ENCODE results near the gene GNPTG.

Gene GNPTG

DNA sequence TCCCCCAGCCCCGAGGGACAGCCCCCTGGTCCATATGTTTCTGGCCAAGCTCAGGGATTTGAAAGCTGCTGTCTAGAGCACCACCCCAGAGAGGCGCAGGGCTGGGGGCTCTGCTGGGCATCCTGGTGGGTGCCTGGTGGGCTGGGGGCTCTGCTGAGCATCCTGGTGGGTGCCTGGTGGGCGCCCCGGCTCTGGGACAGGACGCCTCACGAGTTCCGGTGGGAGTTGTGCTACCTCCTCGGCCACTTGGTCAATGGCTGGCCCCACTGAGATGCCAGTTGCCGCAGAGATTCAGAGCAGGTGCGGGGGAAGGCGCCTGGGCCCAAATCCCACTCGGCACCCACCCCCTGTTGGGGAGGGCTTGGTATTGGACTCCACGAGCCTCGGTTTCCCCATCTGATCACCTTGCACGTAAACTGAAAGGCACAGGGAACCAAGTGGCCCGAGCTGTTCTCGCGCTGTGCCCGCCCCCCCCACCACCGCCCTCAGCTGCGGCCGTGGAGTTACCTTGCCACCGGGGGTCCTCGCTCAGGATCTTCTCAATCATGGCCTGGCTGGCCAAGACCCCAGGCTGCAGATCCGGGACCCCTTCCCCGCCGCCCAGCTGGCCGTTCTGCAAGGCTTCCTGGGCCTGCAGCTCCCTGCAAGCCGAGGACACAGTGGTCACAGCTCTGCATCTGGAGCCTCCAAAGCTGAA is 49.5 kb downstream of the GNPTG start:
- no peak for DNase-seq

DNA sequence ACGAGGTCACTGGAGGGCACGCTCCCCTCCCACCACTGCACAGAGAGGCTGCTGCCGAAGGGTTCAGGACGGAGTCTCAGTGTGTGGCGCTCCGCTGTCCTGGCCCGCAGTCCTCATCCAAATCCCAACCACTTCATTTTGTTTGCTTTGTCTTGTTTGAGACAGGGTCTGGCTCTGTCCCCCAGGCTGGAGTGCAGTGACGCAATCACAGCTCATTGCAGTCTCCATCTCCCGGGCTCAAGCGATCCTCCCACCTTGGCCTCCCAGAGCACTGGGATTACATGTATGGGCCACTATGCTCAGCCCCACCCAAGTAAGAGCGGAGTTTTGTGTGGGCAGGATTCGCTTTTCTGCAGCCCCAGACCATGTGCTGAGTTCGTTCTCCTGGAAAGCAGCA is 50.0 kb downstream of the GNPTG start:
- no peak for DNase-seq

DNA sequence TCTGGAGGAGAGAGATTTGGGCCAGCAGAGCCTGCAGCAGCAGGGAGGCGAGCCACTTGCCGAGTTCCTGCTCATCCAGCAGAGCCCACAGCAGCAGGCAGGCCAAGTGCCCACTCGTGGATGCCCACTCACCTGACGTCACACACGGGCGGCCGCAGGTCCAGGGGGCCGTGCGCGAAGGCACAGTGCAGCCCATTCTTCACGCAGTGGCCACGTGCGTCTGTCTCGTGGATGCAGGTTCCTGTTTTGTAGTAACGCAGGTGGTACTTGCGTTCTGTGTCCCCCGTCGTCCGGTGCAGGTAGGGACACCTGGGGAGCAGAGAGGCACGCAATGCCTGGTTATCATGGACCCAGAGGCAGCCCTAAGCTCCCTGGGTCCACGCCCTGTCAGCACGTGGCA is 51.3 kb downstream of the GNPTG start:
- no peak for DNase-seq

DNA sequence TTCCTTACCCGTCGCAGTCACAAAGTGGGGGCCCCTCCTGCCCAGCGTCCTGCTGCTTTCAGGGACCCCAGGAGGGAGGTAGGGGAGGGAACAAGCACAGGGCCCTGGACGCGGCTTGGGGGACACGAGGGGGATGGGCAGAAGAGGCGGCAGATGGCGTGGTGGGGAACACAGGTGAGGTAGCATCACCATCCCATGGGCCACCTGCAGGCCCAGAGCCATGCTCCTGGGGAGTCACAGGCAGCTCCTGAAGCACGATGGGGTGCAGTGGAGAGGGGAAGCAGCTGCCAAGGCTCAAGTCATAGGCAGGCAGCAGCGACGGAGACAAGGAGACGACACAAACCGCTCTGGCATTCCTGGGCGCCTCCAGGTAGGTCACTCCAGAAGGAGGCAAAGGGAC is 52.0 kb downstream of the GNPTG start:
- no peak for DNase-seq

DNA sequence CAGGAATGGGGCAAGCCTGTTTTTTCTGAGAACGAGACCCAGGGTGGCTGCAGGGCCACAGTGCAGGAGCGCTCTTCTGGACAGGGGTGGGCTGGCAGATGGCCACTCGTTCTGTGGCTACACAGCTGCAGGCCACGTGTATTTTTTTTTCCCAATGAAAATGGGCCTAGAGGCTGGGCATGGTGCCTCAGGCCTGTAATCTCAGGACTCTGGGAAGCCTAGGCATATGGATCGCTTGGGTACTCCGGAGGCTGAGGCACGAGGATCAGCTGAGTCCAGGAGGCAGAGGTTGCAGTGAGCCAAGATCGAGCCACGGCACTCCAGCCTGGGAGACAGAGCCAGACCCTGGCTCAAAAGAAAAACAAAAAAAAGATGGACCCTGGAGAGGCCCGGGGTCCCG is 56.0 kb downstream of the GNPTG start:
- no peak for DNase-seq

DNA sequence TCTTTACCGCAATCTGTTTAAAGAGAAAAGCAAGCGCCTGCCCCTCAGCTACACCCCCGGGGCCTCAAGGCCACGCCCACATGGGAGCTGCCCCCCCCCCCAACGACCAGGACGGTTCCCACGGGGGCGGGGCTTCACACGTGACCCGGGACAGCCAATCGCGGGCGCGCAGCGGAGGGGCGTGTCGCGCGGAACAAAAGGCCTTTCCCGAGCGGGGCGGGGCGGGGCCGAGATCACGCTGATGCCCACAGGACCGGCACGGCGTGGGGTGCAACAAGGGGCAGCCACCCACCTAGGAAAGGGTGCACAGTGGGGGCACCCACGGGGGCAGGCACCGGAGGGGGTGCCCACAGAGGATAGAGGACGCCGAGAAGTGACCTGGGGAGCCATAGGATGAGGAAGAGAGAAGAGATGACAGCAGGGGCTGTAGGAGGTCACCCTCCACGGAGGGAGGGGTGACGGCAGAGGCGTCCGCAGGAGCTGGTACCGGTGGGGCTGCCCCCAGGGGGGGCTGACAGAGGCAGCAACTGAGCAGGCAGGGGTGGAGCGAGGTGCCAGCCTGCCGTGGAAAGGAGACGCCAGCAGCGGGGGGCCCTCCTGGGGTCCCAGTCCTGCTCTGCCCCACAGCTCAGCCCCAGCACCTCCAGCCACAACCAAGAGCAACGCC is 56.6 kb downstream of the GNPTG start:
- DNase-seq: peak; percentile 94

DNA sequence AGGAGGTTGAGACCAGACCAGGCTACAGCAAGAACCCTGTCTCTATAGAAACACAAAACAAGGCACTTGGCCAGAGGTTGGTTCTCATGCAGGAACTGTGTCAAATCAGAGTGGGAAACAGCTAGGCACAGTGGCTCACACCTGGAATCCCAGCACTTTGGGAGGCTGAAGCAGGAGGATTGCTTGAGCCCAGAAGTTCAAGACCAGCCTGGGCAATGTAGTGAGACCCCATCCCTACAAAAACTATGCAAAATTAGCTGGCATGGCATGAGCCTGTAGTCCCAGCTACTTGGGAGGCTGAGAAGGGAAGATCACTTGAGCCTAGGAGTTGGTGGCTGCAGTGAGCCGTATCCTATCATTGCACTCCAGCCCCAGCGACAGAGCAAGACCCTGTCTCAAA is 61.1 kb downstream of the GNPTG start:
- DNase-seq: no peak
